GM18870 (cell line): ENCODE results near the gene NFE2L2.
"Not testable (repeated sequence)": the region's sequence is repeated elsewhere in the genome, so short reads cannot be mapped to it uniquely, and the experiment has no call there.

Source experiments
- ATAC-seq: cut with Tn5 transposase; IDR thresholded peaks from one replicate; pipeline ENCODE4 v1.9.1; 2021; ENCODE audit warnings: moderate library complexity; ENCODE audit not compliant: unreplicated experiment

Gene NFE2L2

GRCh38 chr2:177281400-177282180, 17.1 kb upstream of the NFE2L2 start:
- peak; percentile 43 for ATAC-seq

GRCh38 chr2:177279847-177280246, 15.3 kb upstream of the NFE2L2 start:
- no peak for ATAC-seq

GRCh38 chr2:177275743-177276055, 11.2 kb upstream of the NFE2L2 start:
- no peak for ATAC-seq

- ATAC-seq = no peak
Observed at GRCh38 chr2:177275040-177275742, 10.7 kb upstream of the NFE2L2 start.

GRCh38 chr2:177273408-177273807, 8.9 kb upstream of the NFE2L2 start:
- no peak for ATAC-seq

GRCh38 chr2:177272765-177273164, 8.2 kb upstream of the NFE2L2 start:
- ATAC-seq = no peak

GRCh38 chr2:177271981-177272666, 7.6 kb upstream of the NFE2L2 start:
- ATAC-seq = no peak

- ATAC-seq = no peak
Observed at GRCh38 chr2:177270531-177270930, 6.0 kb upstream of the NFE2L2 start.

GRCh38 chr2:177268901-177269300, 4.4 kb upstream of the NFE2L2 start:
- no peak for ATAC-seq

GRCh38 chr2:177268187-177268871, 3.8 kb upstream of the NFE2L2 start:
- ATAC-seq = no peak

- ATAC-seq = not testable (repeated sequence)
Observed at GRCh38 chr2:177266955-177267354, 2.4 kb upstream of the NFE2L2 start.

- ATAC-seq = no peak
Observed at GRCh38 chr2:177265824-177266817, 1.6 kb upstream of the NFE2L2 start.

GRCh38 chr2:177264209-177264692, 276 bp downstream of the NFE2L2 start:
- peak; percentile 19 for ATAC-seq

- ATAC-seq = peak; percentile 52
Observed at GRCh38 chr2:177263451-177264208, 897 bp downstream of the NFE2L2 start.

- peak; percentile 1 for ATAC-seq
Observed at GRCh38 chr2:177262958-177263450, 1.5 kb downstream of the NFE2L2 start.

- ATAC-seq = no peak
Observed at GRCh38 chr2:177262092-177262491, 2.4 kb downstream of the NFE2L2 start.

GRCh38 chr2:177261116-177262060, 3.1 kb downstream of the NFE2L2 start:
- no peak for ATAC-seq

- ATAC-seq = no peak
Observed at GRCh38 chr2:177260379-177260778, 4.1 kb downstream of the NFE2L2 start.
